Gastrocnemius medialis (tissue), 4 donors: ENCODE results near the gene H3-3A. TPM values are rescaled to one million over a fixed set of nuclear protein-coding genes. Genes with fewer than 3 reads are reported as not detected.

ENCODE experiments used
- ATAC-seq, 2 donors: fragments of 150-250 bp; one replicate each; pipeline ENCODE4 v1.9.1; 2016
- DNase-seq, 2 donors: peaks; one replicate each; pipeline ENCODE4 v3.0.0-alpha.2; 2019
- H3K27ac ChIP-seq, 4 donors: fragments of 200-600 bp; sonication (generic); 1 replicate in 1 of 4; 2 replicates in 3 of 4; pipeline ENCODE4 v1.5.1; 2016 to 2018; ENCODE audit warnings: mild to moderate bottlenecking in 2 of 4, moderate library complexity in 1 of 4
- H3K27me3 ChIP-seq, 3 donors: fragments of 200-600 bp; sonication (generic) in 2 of 3; 1 replicate in 1 of 3; 2 replicates in 2 of 3; pipeline versions ENCODE4 v1.5.1 to v1.6.0; 2016 to 2019; ENCODE audit warnings: mild to moderate bottlenecking in 1 of 3, moderate library complexity in 1 of 3
- H3K36me3 ChIP-seq, 2 donors: fragments of 200-600 bp; sonication (generic) in 1 of 2; one replicate each; pipeline ENCODE4 v1.5.1; 2017 to 2018
- H3K4me1 ChIP-seq, 2 donors: fragments of 200-600 bp; sonication (generic) in 1 of 2; one replicate each; pipeline ENCODE4 v1.5.1; 2016 to 2017; ENCODE audit warnings: mild to moderate bottlenecking in 2 of 2
- H3K4me3 ChIP-seq, 4 donors: fragments of 200-600 bp; sonication (generic) in 3 of 4; 1 replicate in 1 of 4; 2 replicates in 3 of 4; pipeline ENCODE4 v1.5.1; 2016 to 2019; ENCODE audit warnings: mild to moderate bottlenecking in 2 of 4
- H3K9me3 ChIP-seq, 3 donors: fragments of 200-600 bp; sonication (generic) in 2 of 3; 1 replicate in 1 of 3; 2 replicates in 2 of 3; pipeline ENCODE4 v1.5.1; 2016 to 2019
- POLR2A ChIP-seq, 2 donors: fragments of 450-650 bp; IDR thresholded peaks; one replicate each; pipeline ENCODE4 v1.6.1; 2017; ENCODE audit warnings: antibody characterized with exemption in 2 of 2, mild to moderate bottlenecking in 2 of 2, moderate library complexity in 2 of 2
- in situ Hi-C, 4 donors: fragments of 200-750 bp; cut with MboI; loops; one replicate each; pipeline versions ENCODE4 v1.15.0 to v1.8.0; 2017; ENCODE audit warnings: low sequenced_read_pairs in 4 of 4
- intact Hi-C: fragments of 100-400 bp; cut with DNase I; formaldehyde crosslinking; loops from one replicate; pipeline ENCODE4 v1.15.1; 2023; ENCODE audit warnings: low total_unique reads
- total RNA-seq, 4 donors: library from RNA; depleted of rRNA; stranded (reverse); fragments of >200 nt; gene quantifications; one replicate each; pipeline versions ENCODE4 v1.1.0 to v1.2.3, GENCODE V29; 2016
- TF ChIP-seq, protein P1 (sequence below), 5 experiments: fragments of 450-650 bp in 3 of 5; fragments of 200-600 bp in 2 of 5; sonication (generic) in 2 of 5; IDR thresholded peaks in 4 of 5; conservative IDR thresholded peaks in 1 of 5; 1 replicate in 4 of 5; 2 replicates in 1 of 5; pipeline ENCODE4 v1.5.1; 2016 to 2019; ENCODE audit warnings: antibody characterized with exemption in 5 of 5, mild to moderate bottlenecking in 3 of 5, moderate library complexity in 3 of 5

Gene H3-3A
- total RNA-seq, 4 donors from 2014 or later: 163 to 289 (median 191) TPM

DNA sequence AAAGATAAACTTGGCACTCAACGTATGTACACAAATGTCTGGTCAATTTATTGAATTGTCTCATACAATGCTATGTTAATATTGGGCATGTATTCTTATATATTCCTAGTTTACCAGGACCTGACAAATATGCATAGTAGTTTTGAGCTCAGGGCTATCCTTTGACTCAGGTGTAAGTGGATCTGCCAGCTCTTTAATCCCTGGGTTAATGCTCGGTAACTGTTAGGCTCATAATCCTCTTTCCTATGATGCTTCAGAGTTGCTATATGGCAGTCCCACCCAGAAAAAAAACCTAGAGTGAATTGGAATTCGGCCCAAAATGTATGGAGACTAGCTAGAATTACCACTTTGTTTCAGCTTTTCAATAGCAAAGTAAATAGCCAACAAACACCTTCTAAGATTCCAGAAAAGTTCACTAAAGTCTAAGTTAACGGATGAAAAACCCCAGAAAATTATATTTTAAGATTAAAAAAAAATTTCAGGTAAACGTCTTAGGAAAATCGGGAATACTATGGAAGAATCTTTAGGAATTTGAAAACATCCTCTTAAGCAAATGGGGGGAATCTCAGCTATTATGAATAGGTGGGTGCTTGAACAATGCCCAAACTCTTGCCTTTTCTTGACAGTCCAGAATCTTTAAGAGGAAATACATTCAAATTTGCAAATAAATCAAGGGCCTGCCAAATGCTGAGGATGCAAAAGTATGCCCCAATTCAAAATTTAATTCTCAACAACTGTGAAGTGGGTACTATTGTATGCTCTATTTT, 10.9 kb downstream of the H3-3A start:
- H3K27ac ChIP-seq: no peak overlapping the region
- H3K9me3 ChIP-seq: no peaks in the 10 kb centered on the region
- peaks cover 0 to 45% of the 10 kb centered on the region in 2 donors for H3K36me3 ChIP-seq
- DNase-seq (no peak), ATAC-seq (no peak)
- no peak overlapping the region for H3K4me3 ChIP-seq
- peaks cover 0 to 4% of the 10 kb centered on the region in 2 donors for H3K4me1 ChIP-seq
- TF ChIP-seq POLR2A (IDR thresholded peaks at IDR 0.05): no peak
- TF ChIP-seq, protein P1, sequence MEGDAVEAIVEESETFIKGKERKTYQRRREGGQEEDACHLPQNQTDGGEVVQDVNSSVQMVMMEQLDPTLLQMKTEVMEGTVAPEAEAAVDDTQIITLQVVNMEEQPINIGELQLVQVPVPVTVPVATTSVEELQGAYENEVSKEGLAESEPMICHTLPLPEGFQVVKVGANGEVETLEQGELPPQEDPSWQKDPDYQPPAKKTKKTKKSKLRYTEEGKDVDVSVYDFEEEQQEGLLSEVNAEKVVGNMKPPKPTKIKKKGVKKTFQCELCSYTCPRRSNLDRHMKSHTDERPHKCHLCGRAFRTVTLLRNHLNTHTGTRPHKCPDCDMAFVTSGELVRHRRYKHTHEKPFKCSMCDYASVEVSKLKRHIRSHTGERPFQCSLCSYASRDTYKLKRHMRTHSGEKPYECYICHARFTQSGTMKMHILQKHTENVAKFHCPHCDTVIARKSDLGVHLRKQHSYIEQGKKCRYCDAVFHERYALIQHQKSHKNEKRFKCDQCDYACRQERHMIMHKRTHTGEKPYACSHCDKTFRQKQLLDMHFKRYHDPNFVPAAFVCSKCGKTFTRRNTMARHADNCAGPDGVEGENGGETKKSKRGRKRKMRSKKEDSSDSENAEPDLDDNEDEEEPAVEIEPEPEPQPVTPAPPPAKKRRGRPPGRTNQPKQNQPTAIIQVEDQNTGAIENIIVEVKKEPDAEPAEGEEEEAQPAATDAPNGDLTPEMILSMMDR (IDR thresholded peaks at IDR 0.05 in 4 of 5, conservative IDR thresholded peaks at IDR 0.05 in 1 of 5): no peak
- H3K27me3 ChIP-seq: no peaks in the 10 kb centered on the region
- in situ Hi-C loops: no loop called here
- intact Hi-C loops: no loop called here

DNA sequence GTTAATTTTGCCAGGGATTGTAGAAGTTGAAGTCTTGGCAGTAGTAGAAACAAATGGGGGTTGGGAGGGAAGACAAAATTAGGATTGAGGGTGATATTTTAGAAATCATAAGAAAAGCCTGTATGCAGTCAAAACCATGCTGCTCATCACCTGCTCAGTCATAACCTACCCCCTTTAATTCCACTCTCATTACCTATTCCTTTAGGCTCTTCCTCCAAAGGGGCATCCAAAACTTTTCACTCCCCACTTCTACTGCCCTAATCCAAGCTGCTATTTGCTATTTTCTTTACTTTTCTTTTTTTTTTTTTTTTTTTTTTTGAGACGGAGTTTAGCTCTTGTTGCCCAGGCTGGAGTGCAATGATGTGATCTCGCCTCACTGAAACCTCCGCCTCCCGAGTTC, 11.5 kb downstream of the H3-3A start:
- no peak overlapping the region for H3K27ac ChIP-seq
- no peaks in the 10 kb centered on the region for H3K4me1 ChIP-seq
- H3K27me3 ChIP-seq: no peaks in the 10 kb centered on the region
- H3K36me3 ChIP-seq: peaks cover 0 to 40% of the 10 kb centered on the region in 2 donors
- no peak for TF ChIP-seq POLR2A (IDR thresholded peaks at IDR 0.05)
- TF ChIP-seq, protein P1 (IDR thresholded peaks at IDR 0.05 in 4 of 5, conservative IDR thresholded peaks at IDR 0.05 in 1 of 5): no peak
- no peak for ATAC-seq
- H3K9me3 ChIP-seq: no peaks in the 10 kb centered on the region
- H3K4me3 ChIP-seq: no peak overlapping the region
- intact Hi-C loops: no loop called here
- in situ Hi-C loops: no loop called here
- no peak for DNase-seq

DNA sequence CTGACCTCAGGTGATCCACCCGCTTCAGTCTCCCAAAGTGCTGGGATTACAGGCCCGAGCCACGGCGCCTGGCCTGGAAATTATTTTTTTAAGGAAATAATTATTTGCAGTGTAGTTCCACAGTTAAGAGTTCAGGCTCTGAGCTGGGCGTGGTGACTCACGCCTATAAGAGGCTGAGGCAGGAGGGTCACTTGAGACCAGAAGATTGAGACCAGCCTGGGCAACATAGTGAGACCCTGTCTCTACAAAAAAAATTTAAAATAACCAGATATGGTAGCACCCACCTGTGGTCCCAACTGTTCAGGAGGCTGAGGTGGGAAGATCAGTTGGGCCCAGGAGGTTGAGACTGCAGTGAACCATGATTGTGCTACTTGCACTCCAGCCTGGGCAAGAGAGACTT, 13.9 kb downstream of the H3-3A start:
- no peak for TF ChIP-seq POLR2A (IDR thresholded peaks at IDR 0.05)
- TF ChIP-seq, protein P1 (IDR thresholded peaks at IDR 0.05 in 4 of 5, conservative IDR thresholded peaks at IDR 0.05 in 1 of 5): no peak
- no peak for DNase-seq
- H3K27ac ChIP-seq: no peak overlapping the region
- H3K4me1 ChIP-seq: no peaks in the 10 kb centered on the region
- no peaks in the 10 kb centered on the region for H3K9me3 ChIP-seq
- H3K4me3 ChIP-seq: no peak overlapping the region
- H3K27me3 ChIP-seq: no peaks in the 10 kb centered on the region
- ATAC-seq: no peak
- peaks cover 0 to 18% of the 10 kb centered on the region in 2 donors for H3K36me3 ChIP-seq
- intact Hi-C loops: no loop called here
- in situ Hi-C loops: no loop called here

DNA sequence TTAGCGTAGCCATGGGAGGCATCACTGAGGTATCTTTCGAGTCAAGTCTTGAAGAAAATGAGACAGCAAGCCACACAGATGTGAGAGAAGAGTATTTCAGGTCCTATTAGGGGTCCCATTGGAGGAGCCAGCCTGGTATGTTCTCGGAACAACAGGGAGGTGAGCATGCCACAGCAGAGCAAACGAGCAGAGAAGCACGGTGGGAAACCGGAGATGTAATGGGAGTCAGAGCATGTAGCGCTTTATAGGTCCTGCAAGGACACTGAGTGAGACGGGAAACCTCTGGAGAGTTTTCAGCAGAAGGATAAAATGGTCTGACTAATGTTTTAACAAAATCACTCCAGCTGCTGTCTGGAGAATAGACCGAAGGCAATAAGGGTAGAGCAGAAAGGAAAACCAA, 15.9 kb downstream of the H3-3A start:
- no peak for ATAC-seq
- intact Hi-C loops (no loop called here), in situ Hi-C loops (no loop called here)
- H3K36me3 ChIP-seq: peaks cover 0 to 5% of the 10 kb centered on the region in 2 donors
- TF ChIP-seq POLR2A (IDR thresholded peaks at IDR 0.05): no peak
- TF ChIP-seq, protein P1 (IDR thresholded peaks at IDR 0.05 in 4 of 5, conservative IDR thresholded peaks at IDR 0.05 in 1 of 5): no peak
- H3K4me3 ChIP-seq: no peak overlapping the region
- H3K27ac ChIP-seq: no peak overlapping the region
- no peaks in the 10 kb centered on the region for H3K27me3 ChIP-seq
- H3K9me3 ChIP-seq: no peaks in the 10 kb centered on the region
- no peak for DNase-seq
- H3K4me1 ChIP-seq: peaks cover 0 to 7% of the 10 kb centered on the region in 2 donors
